Measurements from ENCODE around the gene REEP3.

REEP3 gene

DNA sequence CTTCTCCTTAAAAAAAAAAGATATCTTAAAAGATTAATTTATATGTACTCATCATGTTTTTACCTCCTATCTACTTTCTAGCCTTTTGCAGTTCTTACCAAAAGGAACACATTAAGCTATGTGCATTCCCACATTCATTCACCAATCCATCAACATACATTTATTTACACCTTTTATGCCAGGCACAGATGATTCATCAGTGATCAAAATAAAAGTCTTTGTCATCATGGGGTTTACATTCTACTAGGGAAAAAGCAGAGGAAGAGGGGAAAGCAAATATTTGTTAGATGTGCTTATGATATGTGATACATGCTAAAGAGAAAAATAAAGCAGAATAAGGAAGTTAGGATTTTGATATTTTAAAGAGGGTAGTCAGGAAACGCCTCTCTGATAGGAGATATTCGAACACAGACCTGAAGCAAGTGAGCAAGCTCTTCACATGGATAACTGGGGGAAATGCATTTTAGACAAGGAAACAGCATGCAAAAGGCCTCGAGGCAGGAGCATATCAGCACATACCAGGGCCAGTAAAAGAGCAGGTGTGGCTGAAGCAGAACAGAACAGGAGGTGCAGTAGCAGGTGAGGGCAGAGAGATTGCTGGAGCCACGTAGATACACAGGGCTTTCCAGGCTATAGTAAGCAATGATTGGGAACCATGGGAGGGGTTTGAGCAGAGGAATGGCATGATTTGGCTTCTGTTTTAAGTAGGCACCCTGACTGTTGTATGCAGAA is 67.4 kb downstream of the REEP3 start:
- no peak for DNase-seq (ENCODE audit: low spot score)

DNA sequence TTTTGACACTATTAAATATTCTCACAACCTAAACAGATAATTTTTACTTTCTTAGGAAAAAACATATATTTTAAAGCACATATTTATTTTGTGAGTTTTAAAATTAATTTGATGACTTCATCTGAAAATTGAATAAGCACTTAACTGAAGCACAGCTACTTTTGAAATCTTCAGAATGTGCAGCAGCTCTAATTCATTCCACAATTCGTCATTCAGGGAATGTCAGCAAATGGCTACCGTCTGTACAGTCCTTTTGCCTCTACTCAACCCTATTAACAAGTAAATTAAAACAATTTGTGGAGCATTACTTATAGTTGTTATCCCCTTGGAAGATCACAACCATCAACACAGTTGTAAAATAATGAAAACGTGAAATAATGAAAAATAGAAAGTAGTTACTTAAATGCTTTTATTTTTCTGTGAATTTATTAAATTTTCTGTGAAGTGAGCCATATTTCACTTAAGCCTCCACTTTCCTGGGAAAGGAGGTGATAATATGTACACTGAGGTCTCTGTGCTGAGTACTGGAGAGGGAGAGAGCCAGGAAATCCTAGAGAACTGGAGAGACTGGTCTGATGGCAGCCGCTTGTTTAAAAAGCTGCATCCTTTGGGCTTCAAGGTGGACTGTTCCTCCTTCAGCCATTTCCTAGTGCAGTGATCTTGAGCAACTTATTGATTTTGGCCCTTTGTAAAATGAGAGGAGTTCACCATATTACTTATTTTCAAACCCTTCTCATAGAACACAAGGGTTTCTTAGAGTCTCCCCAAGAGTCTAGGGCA is 70.6 kb downstream of the REEP3 start:
- DNase-seq (ENCODE audit: low spot score): no peak

DNA sequence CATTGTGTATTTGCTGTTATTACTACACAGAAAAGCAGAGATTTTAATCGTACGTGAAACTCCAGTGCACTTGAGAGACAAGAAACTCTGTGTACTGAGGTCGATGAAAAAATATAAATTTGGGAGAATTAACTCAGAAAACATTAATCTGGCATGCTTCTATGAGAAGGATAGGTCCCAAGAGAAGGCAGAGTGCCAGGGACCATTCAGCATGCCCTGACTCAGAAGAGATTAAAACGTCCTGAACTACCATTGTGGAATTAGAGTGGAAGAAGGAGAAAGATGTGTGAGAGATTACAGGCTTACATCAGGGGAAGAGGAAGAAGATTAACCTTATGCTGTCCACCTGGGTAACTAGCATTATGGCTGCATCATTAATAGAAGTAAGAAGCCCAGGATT is 72.4 kb downstream of the REEP3 start:
- no peak for DNase-seq (ENCODE audit: low spot score)

- no peak for DNase-seq (ENCODE audit: low spot score)
Observed at GRCh38 chr10:63595072-63595471, 73.9 kb downstream of the REEP3 start.

DNA sequence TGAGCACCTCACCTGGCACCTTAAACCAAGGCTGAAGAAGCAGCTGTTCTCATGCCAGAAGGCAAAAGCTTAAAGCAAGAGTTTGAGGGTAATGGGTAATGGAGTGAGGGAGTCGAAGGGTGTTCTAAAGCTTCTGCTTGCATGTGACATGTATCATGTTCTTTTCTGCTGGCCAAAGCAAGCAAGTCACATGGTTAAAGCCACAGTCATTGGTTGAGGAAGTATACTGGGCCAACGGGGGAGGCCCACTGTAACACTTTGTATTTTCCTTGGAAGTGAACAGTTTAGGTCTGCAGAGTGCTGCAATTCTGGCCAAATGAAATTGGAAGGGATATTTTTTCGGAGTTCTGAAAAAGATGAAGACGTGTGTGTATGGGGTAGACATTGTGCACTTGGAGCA is 75.7 kb downstream of the REEP3 start:
- DNase-seq (ENCODE audit: low spot score): no peak

DNA sequence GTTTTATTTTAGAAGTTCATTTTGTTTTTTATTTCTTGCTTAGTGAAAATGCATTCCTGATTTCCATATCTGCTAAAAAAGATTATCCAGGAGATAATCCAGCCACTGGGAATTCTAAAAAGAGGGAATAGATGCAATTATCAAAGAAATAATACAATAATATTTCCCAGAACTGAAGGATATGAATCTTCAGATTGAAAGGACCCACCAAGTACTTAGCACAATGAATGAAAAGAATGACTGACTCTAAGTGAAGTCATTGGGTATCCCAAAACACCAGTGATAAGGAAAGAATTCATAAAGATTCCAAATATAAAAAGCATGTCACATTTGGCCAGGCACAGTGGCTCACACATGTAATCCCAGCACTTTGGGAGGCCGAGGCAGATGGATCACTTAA is 79.3 kb downstream of the REEP3 start:
- DNase-seq (ENCODE audit: low spot score): no peak

DNA sequence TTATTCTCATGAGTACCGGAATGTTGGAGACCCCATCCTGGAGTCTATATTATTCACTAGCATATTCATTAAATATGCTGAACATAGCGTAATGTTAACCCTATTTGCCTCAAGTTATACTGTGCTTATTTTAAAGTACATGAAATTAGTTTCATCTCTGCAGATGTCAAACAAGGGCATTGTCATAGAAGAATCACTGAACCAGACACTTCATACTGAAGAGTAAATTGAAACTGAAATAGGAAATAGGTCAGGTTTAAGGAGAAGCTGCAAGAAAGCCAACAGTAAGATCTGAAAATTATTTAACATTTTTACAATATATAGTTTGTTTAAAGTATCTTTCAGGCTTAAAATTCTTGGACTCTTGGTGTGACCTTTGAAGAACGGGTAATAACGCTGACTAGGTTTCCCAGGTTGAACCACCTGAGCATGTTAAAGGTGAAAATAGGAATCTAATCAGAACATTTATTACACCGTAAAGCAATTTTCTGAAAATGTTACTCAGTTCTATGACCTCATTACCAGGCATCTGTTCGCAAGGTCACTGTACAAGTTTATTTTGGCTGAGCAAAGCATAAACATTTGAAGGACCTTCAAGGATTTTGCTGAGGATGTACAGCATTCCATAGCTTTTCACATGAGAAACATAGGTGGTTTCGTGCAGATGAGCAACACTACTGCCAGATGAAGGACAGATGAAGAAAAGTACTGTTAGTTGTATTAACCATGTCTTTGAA is 82.7 kb downstream of the REEP3 start:
- DNase-seq (ENCODE audit: low spot score): peak; percentile 44

DNA sequence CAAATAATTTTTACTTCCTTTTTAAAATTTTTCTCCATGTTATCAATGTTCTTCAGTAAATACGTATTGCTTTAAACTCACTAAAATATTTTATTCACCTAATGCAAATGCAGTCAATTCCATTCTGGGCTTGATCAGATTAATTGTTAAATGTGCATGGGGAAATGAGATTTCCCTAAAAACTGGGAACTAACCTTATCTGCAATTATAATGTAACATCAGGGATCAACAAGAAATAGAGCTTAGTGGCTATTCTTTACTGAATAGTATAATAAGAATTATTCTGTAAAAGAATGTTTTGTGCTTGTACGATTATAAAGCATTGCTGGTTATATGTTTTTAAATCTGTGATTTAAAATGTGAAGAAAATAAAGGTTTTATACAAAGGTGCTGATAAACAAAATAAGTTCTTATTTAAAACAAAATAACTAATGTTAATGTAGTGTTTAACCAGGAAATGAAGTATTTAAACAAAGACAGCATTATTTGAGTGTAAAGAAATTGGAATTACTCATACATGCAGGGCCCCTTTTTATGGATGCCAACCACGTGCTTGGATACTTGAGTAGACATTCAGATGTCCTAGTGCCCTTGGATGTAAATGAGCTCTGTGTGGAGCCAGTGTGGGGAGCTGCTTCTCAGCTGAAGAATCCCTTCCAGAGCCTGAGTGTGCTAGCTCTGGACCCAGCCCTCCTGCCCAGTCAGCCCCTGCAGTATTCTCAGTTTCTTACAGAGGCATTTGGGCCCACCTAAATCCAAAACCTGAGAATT is 84.2 kb downstream of the REEP3 start:
- no peak for DNase-seq (ENCODE audit: low spot score)

- DNase-seq (ENCODE audit: low spot score): peak; percentile 12
Observed at GRCh38 chr10:63608511-63608910, 87.3 kb downstream of the REEP3 start.

GRCh38 chr10:63611078-63611477 is 89.9 kb downstream of the REEP3 start:
- DNase-seq (ENCODE audit: low spot score): no peak

DNA sequence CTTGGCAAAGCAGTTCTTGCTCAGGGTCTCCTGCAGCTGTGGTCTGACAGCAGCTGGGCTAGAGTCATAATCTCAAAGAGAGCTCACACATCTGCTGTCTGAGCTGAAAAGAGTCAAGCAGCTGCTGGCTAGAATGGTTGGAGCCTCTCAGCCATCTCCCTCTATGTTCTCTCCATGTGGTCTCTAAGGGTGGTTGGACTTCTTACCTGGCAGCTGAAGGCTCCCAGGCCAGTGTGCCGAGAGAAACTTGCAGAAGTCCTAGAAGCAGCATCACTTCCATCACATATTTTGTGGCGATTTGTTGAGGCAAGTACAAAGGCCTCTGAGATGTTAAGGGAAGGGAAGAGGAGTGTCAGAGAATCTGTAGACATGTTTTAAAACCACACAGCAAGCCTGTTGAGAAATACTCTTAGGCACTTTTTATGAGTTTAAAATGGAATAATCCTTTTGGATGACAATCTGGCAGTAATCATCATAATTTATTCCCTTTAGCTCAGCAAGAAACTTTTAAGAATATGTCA is 93.2 kb downstream of the REEP3 start:
- no peak for DNase-seq (ENCODE audit: low spot score)

DNA sequence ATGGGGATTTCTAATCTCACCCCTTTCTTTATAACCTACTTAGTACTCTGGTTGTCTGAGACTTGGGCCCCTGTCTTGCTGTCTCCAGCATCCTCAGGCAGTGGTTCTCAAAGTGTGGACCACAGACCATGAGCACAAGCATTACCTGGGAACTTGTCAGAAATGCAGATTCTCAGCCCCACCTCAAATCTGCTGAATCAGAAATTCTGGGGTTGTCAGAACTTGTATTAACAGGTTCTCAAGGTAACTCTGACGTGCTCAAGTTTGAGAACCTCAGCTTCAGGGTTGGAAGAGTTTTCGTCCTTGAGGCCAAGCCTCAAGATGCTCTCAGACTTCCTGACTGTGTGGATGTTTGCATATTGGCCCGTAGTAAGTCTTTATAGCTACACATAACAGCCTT is 97.4 kb downstream of the REEP3 start:
- DNase-seq (ENCODE audit: low spot score): no peak

DNA sequence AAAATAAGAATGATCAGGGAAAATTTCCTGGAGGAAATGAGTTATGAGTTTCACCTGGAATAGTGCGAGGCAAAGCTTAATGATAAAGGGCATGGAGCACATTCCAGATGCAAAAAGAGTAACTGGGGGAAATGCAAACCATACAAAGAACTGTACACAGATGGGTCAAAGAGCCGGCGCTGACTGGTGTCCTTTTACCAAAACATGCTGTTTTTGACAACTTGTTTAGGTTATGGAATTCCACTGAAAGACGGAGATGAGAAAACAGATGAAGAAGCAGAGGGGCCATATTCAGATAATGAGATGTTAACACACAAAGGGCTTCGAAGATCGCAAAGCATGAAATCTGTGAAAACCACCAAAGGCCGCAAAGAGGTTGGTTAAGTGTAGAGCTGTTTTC is 98.2 kb downstream of the REEP3 start:
- no peak for DNase-seq (ENCODE audit: low spot score)

DNA sequence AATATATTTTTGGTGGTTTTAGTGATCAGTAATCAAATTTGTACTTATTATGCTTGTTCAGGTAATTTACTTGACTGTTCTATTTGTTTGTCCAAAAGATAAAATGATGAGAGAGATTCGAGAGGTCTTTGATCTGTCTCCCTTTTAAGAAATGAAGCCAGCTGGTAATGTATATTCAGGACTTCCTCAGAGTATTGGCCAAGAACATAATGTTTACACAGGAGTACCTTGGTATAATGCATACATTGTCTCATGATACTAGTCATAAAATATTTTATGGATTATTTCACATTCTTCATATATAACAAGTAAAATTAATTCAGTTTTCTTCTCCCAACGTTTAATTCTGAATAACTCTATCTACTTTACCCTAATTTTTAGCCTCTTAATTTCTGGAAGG is 100.9 kb downstream of the REEP3 start:
- no peak for DNase-seq (ENCODE audit: low spot score)

DNA sequence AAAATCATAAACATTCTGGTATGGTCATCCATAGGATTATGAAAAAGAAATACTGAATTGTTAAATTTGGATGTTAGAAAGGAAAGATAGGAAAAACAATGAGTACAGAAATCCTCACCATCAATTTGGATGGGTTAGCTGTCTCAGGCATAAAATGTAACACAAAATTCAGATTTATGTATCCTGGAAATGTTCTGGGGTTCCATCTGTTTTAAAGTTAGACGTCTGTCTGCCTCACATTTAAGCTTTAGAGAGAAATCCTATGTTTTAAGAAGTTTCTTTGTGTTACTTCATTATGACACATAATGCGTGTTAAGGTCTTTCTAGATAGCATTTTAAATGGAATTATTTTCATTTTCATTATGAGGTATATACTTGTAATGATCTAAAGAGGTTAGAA is 103.5 kb downstream of the REEP3 start:
- DNase-seq (ENCODE audit: low spot score): no peak

DNA sequence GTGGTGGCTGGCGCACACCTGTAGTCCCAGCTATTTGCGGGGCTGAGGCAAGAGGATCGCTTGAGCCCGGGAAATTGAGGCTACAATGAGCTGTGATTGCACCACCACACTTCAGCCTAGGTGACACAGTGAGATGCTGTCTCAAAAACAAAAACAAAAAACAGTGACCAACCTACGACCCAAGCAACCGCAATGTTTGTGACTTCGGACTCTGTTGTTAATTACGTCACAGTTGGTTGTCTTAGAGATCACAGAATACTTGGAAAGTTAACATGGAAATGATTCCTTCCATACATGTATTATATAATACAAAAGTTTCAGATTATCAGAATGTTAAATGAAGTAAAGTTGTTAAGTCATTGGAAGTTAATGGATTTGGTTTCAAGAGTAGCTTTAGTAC is 106.2 kb downstream of the REEP3 start:
- DNase-seq (ENCODE audit: low spot score): no peak

GRCh38 chr10:63627881-63628296 is 106.7 kb downstream of the REEP3 start:
- no peak for DNase-seq (ENCODE audit: low spot score)

DNA sequence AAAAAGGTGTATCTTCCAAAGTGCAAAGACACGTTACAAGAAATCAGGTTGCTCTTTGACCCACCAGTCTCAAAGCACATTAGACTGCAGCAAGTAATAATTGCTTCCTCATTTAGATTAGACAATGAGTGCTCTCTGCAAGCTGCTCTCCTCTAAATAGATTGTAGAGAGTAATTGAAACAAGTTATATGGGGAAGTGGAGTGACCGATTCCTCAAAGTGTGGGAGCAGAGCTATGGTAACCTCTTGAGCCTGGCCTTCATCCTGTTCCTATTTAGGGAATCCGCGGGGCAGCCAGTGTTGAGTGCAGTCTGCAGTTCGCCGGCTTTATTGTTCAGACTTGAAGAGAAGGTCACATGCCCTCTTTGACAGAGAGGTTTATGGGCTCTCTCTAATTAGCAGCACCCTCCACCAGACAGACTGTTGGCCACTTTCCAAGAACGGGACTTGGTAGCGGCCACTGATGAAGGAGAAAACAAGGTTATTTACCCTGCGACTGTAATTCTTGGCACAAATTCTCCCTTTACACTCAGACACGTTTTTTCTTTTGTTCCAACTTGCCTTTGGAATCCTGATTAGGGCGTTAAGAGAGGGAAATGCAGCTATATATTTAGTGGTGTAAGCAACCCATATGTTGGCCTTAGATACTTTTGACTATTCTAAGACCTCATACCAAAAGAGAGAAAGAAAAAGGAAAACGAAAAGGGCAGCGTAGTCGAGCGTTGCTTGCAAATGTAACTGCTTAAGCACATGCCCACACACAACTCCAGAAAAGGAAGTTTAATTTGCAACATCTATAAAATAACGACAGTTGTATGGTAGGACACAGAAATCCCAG is 107.5 kb downstream of the REEP3 start:
- DNase-seq (ENCODE audit: low spot score): peak; percentile 72

GRCh38 chr10:63629363-63630084 is 108.3 kb downstream of the REEP3 start:
- peak; percentile 73 for DNase-seq (ENCODE audit: low spot score)
